ENCODE measurements around the gene DPEP1. TPM values are rescaled to one million over a fixed set of nuclear protein-coding genes. Genes with fewer than 3 reads are reported as not detected.
"Not testable (repeated sequence)": the region's sequence is repeated elsewhere in the genome, so short reads cannot be mapped to it uniquely, and the experiment has no call there.

The DPEP1 gene
- 0.21 TPM for total RNA-seq

GRCh38 chr16:89613231-89613953 lies at the start of gene DPEP1:
Gene DPEP1 (plus strand): TSS chr16:89613642. CDS start chr16:89630411, 16,769 bp downstream.
- no peak for DNase-seq

GRCh38 chr16:89564476-89565255 lies 48.8 kb upstream of the DPEP1 start:
- DNase-seq, result no peak

GRCh38 chr16:89565256-89565505 lies 48.3 kb upstream of the DPEP1 start:
- no peak for DNase-seq

- peak; percentile 46 for DNase-seq
Measured at GRCh38 chr16:89565506-89566372, 47.7 kb upstream of the DPEP1 start.

- no peak for DNase-seq
Measured at GRCh38 chr16:89567656-89568594, 45.5 kb upstream of the DPEP1 start.

GRCh38 chr16:89569506-89570341 lies 43.7 kb upstream of the DPEP1 start:
- no peak for DNase-seq

GRCh38 chr16:89570342-89570923 lies 43.0 kb upstream of the DPEP1 start:
- no peak for DNase-seq

GRCh38 chr16:89570983-89571598 lies 42.4 kb upstream of the DPEP1 start:
- DNase-seq, result not testable (repeated sequence)

- DNase-seq, result no peak
Measured at GRCh38 chr16:89571636-89572035, 41.8 kb upstream of the DPEP1 start.

GRCh38 chr16:89572073-89572484 lies 41.4 kb upstream of the DPEP1 start:
- no peak for DNase-seq

- DNase-seq, result no peak
Measured at GRCh38 chr16:89572485-89573205, 40.8 kb upstream of the DPEP1 start.

GRCh38 chr16:89573826-89574680 lies 39.4 kb upstream of the DPEP1 start:
- DNase-seq, result no peak

GRCh38 chr16:89574681-89575246 lies 38.7 kb upstream of the DPEP1 start:
- no peak for DNase-seq

GRCh38 chr16:89575247-89576152 lies 37.9 kb upstream of the DPEP1 start, which contains the start of gene CPNE7:
Gene CPNE7 (plus strand): TSS chr16:89575758. CDS start chr16:89575898, 140 bp downstream.
- no peak for DNase-seq

GRCh38 chr16:89576153-89577054 lies 37.0 kb upstream of the DPEP1 start:
- DNase-seq, result no peak
